Activated T-cell treated with anti-CD3 and anti-CD28 coated beads for 48 hours (primary cell): ENCODE results near the gene HOXD13.
A peak's percentile ranks its signal among the peaks of the same experiment; 100 is the strongest.

Experiments
- DNase-seq: peaks from one replicate; pipeline ENCODE4 v3.0.0-alpha.2; 2020; ENCODE audit warnings: low read depth

HOXD13 gene

DNA sequence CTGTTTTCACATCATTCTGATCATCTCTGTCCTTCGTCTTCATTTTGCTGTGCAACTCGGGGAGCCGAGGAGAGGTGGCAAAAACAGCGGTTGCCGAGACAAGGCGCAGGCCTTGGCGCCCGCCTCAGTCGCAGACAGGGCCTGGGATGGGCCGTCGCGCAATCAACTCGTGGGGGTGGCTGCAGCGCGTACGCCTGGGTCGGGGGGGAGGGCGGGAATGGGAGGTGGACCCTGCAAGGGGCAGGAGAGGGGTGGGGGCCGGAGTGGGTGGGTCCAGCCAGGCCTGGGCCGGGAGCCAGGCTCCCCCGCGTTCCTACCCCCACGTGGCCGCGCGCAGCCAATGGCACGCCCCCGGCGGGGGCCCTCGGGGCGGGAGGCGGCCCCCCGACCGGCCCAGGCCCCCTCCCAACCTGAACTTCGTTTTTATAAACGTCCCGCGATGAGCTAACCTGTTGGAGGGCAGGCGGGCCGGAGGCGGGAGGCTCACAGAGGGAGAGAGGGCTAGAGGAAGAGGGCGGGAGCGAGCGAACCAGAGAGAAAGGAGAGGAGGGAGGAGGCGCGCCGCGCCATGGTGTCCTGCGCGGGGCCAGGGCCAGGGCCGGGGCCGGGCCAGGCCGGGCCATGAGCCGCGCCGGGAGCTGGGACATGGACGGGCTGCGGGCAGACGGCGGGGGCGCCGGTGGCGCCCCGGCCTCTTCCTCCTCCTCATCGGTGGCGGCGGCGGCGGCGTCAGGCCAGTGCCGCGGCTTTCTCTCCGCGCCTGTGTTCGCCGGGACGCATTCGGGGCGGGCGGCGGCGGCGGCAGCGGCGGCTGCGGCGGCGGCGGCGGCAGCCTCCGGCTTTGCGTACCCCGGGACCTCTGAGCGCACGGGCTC, at the start of gene HOXD13:
Gene HOXD13 (plus strand): TSS at position 452 of the 875 bp plus-strand sequence. CDS start 170 bp downstream, at position 622.
- DNase-seq, result no peak

DNA sequence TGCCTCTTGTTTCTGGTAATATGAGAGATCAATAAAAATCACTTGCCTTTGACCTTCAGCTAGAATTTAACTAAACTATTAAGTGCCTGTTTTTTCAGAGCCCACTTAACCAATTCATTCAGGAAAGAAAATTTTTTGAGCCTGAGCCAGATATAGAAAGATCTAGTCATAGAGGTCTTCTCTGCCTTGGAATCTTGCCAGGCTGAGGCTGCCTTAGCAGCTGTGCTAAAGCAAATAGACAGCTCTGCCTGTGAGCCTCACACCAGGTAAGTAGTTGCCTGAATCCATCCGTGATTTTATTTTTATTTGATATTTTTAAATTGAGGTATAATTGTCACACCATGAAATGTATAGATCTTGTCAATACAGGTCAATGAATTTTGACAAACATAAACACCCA, 36.1 kb upstream of the HOXD13 start:
- DNase-seq, result no peak

DNA sequence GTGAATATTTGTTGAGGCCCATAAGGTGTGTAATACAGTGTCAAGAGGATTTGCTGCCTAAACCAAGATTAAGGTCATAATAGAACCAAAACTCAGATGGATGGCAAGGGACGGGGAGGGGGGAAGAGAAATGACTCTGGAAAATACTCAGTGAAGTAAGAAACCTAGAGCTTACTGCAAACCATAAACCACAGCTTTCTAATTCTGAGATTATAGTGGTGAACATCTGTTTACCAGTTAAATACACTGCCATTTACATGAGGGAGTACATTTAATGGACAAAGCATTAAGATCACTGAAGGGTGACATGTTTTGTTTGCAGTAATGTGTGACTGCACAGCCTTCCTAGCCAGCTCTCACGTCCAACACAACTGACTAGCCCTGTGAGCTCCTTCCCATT, 28.6 kb upstream of the HOXD13 start:
- no peak for DNase-seq

- no peak for DNase-seq
Measured at GRCh38 chr2:176066645-176067588, 25.6 kb upstream of the HOXD13 start.

GRCh38 chr2:176067589-176068418, 24.7 kb upstream of the HOXD13 start:
- no peak for DNase-seq

GRCh38 chr2:176068419-176068832, 24.1 kb upstream of the HOXD13 start:
- no peak for DNase-seq

DNA sequence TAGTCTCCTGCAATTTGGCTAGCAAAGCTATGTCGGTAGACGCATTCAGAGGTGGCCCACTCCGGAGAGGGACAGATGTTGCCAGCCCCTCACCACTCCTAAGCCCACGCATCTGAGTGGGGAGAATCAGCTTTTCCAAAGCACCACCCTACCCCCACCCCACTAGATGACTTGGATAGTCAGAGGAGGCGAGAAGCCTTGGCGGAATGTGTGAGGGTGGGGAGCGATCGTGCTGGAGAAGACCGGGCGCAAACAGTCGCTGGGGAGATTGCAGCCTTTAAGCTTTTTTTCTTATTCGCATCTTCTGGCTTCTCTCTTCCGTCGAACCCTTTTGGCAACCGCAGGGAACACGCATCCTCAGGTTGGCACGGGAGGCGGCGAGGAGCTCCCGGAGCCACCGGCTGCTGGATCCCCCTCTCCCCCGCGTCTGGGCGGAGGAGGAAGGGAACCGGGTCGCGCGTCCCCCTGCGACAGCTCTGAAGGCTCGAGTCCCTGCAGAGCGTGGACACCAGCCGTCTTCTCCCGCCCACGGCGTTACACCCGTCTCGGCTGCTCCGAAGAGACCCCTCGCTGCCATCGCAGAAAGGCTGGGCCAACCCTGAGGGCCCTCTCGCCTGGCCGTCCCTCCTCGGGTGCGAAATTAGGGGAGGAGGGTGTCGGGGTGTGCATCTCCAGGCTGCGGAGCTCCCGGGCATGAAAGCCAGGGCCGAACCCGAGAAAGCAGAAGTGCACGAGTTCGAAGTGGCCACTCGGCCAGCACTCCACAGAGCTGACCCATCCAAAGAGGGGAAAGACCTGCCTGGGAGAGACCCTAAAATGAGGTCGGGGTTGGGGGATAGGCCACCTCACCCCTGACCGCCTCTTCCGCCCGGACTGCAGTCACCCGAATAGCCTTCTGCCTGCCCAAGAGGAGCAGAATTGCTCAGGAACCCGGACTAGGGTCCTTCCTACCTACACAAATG, 20.9 kb upstream of the HOXD13 start:
- no peak for DNase-seq

DNA sequence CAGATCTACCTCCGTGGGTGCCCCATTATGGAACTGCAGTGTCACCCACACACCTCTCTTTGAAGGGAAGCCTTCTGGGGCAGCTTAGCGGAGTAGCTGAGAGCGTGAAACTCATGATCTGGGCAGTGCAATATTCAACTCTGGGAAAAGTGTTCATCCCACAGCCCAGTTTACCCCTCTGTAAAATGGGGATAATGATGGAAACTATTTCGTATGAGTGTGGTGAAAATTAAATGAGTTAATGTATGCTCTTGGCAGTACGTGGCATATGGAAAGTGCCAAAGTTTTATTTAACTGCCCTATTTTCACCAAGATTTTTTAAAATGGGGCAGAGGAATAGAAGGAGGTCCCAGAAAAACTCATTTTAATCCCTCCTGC, 20.2 kb upstream of the HOXD13 start:
- DNase-seq, result no peak

GRCh38 chr2:176072951-176073904, 19.3 kb upstream of the HOXD13 start:
- DNase-seq, result no peak

DNA sequence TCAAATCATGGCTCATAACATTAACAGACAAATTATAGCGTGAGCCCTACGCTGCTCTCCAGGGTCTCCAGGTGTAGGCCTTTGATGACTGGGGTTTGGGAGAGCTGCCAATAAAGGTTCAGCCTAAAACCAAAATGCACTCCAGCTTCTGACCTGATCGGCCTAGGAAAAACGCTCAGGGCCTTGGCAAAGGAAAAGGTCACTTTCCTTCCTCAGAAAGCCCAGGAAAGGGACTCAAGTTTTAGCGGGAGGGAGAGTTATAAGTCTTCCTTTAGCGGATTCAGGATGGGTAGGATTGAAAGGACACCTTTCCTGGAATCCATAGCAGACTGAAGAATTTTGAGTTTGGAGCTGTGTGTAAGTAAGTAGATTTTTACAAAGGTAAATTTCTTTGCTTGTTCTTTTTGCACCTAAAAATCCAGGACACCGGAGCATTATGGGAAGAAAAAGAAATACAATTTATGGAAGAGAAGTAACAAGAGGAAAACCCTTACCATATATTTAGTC, 17.5 kb upstream of the HOXD13 start:
- no peak for DNase-seq

GRCh38 chr2:176075481-176075880, 17.0 kb upstream of the HOXD13 start:
- DNase-seq, result no peak

GRCh38 chr2:176076063-176076462, 16.5 kb upstream of the HOXD13 start:
- no peak for DNase-seq

GRCh38 chr2:176076796-176077195, 15.7 kb upstream of the HOXD13 start:
- DNase-seq, result no peak

DNA sequence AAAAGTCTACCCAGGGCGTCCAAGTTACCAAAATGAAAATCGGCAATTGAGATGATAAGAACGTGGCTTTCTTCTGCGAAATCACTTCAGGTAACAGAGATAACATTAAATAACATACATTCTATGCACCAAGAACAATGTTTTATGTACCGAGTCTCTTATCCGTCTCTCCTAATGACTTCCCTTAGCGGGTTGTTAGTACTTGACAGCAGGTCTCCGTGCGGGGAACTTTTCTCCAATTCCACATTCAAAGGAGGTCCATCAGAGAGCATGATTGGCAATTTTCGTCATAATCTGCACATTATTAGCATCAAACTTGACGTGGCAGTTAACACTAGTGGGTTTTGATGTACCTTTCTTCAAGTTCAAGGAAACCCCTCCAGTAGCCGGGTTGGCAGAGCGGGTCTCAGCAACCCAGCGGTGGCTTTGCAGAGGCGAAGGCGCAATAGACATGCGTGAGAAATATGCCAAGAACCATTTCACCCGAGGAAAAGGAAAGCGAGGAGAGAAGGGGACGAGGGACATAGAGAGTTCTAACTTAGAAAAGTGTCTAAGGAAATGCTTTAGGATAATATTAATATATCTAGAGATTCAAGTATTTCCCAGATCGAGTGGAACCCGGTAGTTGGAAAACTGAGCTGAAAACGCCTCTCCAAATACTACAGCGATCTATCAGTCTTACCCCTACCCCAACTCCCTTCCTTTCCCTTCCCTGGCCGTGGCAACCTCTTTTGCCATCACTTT, 13.8 kb upstream of the HOXD13 start:
- DNase-seq, result no peak

GRCh38 chr2:176079285-176079830, 13.2 kb upstream of the HOXD13 start:
- DNase-seq, result no peak

GRCh38 chr2:176079831-176080539, 12.5 kb upstream of the HOXD13 start:
- DNase-seq, result peak; percentile 49

- DNase-seq, result no peak
Measured at GRCh38 chr2:176080540-176081375, 11.8 kb upstream of the HOXD13 start.
